MCF 10A (cell line): ENCODE results near the gene ATP7B. TPM values are rescaled to one million over a fixed set of nuclear protein-coding genes. Genes with fewer than 3 reads are reported as not detected.

Experiments
- BruUV-seq: library from RNA; stranded (reverse); fragments of 400-500 nt; replicated peaks from 2 replicates; lab custom pipeline; 2021; lab: Mats Ljungman, UMichigan
- CTCF ChIA-PET: fragments of 300-600 bp; sonication (Branson Sonifier 250); formaldehyde crosslinking; extraction: SDS; loops from one replicate; lab custom pipeline; 2021; ENCODE audit warnings: antibody characterized with exemption, inconsistent platforms; lab: Yijun Ruan, JAX
- POLR2A ChIA-PET: fragments of 300-600, 350-650 bp; sonication (Branson Sonifier 250); formaldehyde crosslinking; extraction: SDS; loops from one replicate; lab custom pipeline; 2020; ENCODE audit warnings: antibody characterized with exemption, inconsistent platforms; lab: Yijun Ruan, JAX
- DNase-seq: peaks from one replicate; pipeline ENCODE4 v3.0.0-alpha.2; 2018; ENCODE audit not compliant: unreplicated experiment
- H3K27ac Mint-ChIP-seq: one replicate; pipeline ENCODE4 v1.8.0; 2022; ENCODE audit warnings: mild to moderate bottlenecking, low read depth, mixed read lengths; ENCODE audit not compliant: unreplicated experiment
- H3K27me3 Mint-ChIP-seq: one replicate; pipeline ENCODE4 v1.8.0; 2022; ENCODE audit warnings: mixed read lengths; ENCODE audit not compliant: insufficient read depth, unreplicated experiment
- H3K36me3 Mint-ChIP-seq: one replicate; pipeline ENCODE4 v1.8.0; 2022; ENCODE audit warnings: mild to moderate bottlenecking, moderate library complexity, mixed read lengths; ENCODE audit not compliant: insufficient read depth, unreplicated experiment
- H3K4me1 Mint-ChIP-seq: one replicate; pipeline ENCODE4 v1.8.0; 2022; ENCODE audit warnings: mixed read lengths; ENCODE audit not compliant: insufficient read depth, unreplicated experiment
- H3K4me3 Mint-ChIP-seq: one replicate; pipeline ENCODE4 v1.8.0; 2022; ENCODE audit warnings: mild to moderate bottlenecking, moderate library complexity, mixed read lengths; ENCODE audit not compliant: unreplicated experiment
- H3K9me3 Mint-ChIP-seq: one replicate; pipeline ENCODE4 v1.8.0; 2022; ENCODE audit warnings: mixed read lengths; ENCODE audit not compliant: unreplicated experiment
- intact Hi-C: fragments of 100-400 bp; cut with micrococcal nuclease; formaldehyde crosslinking; loops from 2 replicates; pipeline ENCODE4 v1.14.1; 2022
- total RNA-seq: library from RNA; stranded (reverse); gene quantifications from 2 replicates; pipeline ENCODE4 v1.2.3, GENCODE V29; 2022
- TF ChIP-seq, protein P1 (sequence below): fragments of 200-600 bp; IDR thresholded peaks from one replicate; pipeline ENCODE4 v1.8.0; 2022; ENCODE audit warnings: antibody characterized with exemption, mild to moderate bottlenecking; ENCODE audit not compliant: unreplicated experiment

Gene ATP7B
- total RNA-seq, 1 experiment from 2014 or later = 3.2 TPM

DNA sequence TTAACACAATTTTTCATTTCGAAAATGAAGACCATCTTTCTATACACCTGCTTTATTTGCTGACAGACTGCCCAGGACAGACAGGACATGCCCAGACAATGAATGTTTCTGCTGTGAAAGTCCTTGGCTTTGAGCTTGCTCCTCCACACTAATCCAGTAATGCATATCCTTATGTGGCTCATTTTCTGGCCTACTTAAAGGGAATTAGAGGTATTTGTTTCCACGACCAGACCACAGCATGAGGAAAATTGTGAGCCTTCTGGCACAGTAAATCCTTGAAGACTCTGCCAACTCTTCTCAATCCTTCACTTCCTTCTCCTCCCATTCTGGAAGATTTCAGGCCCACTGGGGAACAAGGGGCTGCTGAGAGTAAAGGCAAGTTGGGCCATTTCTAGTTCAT, 123.8 kb downstream of the ATP7B start:
- Mint-ChIP-seq H3K36me3 (no peaks in the 10 kb centered on the region), H3K27me3 (peaks cover 3% of the 10 kb centered on the region), H3K4me1 (no peaks in the 10 kb centered on the region), H3K27ac (no peak overlapping the region), H3K4me3 (no peak overlapping the region), H3K9me3 (no peaks in the 10 kb centered on the region)
- no TSS peak for BruUV-seq
- POLR2A ChIA-PET = no interaction called here
- DNase-seq = no peak
- intact Hi-C loops = no loop called here
- CTCF ChIA-PET = interaction anchor here (0.6 to 3.2 kb wide), 5 partner anchors 8 to 240 kb away, joined by 4 to 22 read pairs (median 4); no protein-coding TSS in a partner anchor
- TF ChIP-seq, protein P1, sequence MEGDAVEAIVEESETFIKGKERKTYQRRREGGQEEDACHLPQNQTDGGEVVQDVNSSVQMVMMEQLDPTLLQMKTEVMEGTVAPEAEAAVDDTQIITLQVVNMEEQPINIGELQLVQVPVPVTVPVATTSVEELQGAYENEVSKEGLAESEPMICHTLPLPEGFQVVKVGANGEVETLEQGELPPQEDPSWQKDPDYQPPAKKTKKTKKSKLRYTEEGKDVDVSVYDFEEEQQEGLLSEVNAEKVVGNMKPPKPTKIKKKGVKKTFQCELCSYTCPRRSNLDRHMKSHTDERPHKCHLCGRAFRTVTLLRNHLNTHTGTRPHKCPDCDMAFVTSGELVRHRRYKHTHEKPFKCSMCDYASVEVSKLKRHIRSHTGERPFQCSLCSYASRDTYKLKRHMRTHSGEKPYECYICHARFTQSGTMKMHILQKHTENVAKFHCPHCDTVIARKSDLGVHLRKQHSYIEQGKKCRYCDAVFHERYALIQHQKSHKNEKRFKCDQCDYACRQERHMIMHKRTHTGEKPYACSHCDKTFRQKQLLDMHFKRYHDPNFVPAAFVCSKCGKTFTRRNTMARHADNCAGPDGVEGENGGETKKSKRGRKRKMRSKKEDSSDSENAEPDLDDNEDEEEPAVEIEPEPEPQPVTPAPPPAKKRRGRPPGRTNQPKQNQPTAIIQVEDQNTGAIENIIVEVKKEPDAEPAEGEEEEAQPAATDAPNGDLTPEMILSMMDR = no peak

GRCh38 chr13:51885651-51886050, 125.6 kb downstream of the ATP7B start:
- Mint-ChIP-seq H3K36me3 (no peaks in the 10 kb centered on the region), H3K27ac (no peak overlapping the region), H3K4me1 (no peaks in the 10 kb centered on the region), H3K27me3 (no peaks in the 10 kb centered on the region), H3K4me3 (no peak overlapping the region), H3K9me3 (no peaks in the 10 kb centered on the region)
- ChIA-PET POLR2A (no interaction called here), CTCF (interaction anchor here (0.6 to 3.2 kb wide), 5 partner anchors 10 to 986 kb away, joined by 3 to 22 read pairs (median 3); no protein-coding TSS in a partner anchor)
- intact Hi-C loops = no loop called here
- TF ChIP-seq, protein P1 = no peak
- no peak for DNase-seq
- BruUV-seq = no TSS peak

GRCh38 chr13:51883226-51883600, 128.0 kb downstream of the ATP7B start:
- ChIA-PET CTCF (interaction anchor here (0.6 to 2.5 kb wide), 2 partner anchors 12 to 22 kb away, joined by 3 to 13 read pairs; no protein-coding TSS in a partner anchor), POLR2A (no interaction called here)
- BruUV-seq = no TSS peak

More at GRCh38 chr13:51883226-51883600, 128.0 kb downstream of the ATP7B start:
- Mint-ChIP-seq H3K27ac (no peak overlapping the region), H3K4me3 (no peak overlapping the region), H3K27me3 (no peaks in the 10 kb centered on the region), H3K4me1 (no peaks in the 10 kb centered on the region), H3K36me3 (no peaks in the 10 kb centered on the region), H3K9me3 (no peaks in the 10 kb centered on the region)
- intact Hi-C loops = no loop called here
- TF ChIP-seq, protein P1 = no peak
- no peak for DNase-seq

Other genes with a start within 250 kb of the ATP7B start
- 6.2 and 6.8 TPM in 2 replicates for gene DHRS12, start 207.3 kb downstream of the ATP7B start, total RNA-seq
- not detected in 2 replicates for gene TMEM272, start 166.3 kb downstream of the ATP7B start, total RNA-seq
- gene CCDC70, start 149.5 kb downstream of the ATP7B start, total RNA-seq = not detected in 2 replicates
- 33.3 and 39.3 TPM in 2 replicates for gene ALG11, start 948 bp upstream of the ATP7B start, total RNA-seq
- 14.6 and 17.9 TPM in 2 replicates for gene UTP14C, start 13.2 kb upstream of the ATP7B start, total RNA-seq
- gene NEK5, start 117.6 kb upstream of the ATP7B start, total RNA-seq = 0.21 and 0.61 TPM in 2 replicates
- 18.1 and 23.7 TPM in 2 replicates for gene NEK3, start 148.1 kb upstream of the ATP7B start, total RNA-seq